OCI-LY7 (cell line): ENCODE measurements around the gene OXLD1. TPM values are rescaled to one million over a fixed set of nuclear protein-coding genes. Genes with fewer than 3 reads are reported as not detected.

Source experiments
- BruUV-seq: library from RNA; stranded (reverse); fragments of 400-500 nt; replicated peaks from 2 replicates; lab custom pipeline; 2021; lab: Mats Ljungman, UMichigan
- CTCF ChIA-PET: fragments of 300-600 bp; sonication (Branson Sonifier 250); formaldehyde crosslinking; loops from one replicate; lab custom pipeline; 2022; ENCODE audit warnings: antibody characterized with exemption; ENCODE audit not compliant: unreplicated experiment; lab: Charles Lee
- POLR2A ChIA-PET: fragments of 300-600 bp; sonication (Branson Sonifier 250); formaldehyde crosslinking; loops from one replicate; lab custom pipeline; 2022; ENCODE audit warnings: antibody characterized with exemption; lab: Charles Lee
- DNase-seq: peaks from one replicate; pipeline ENCODE4 v3.0.0-alpha.2; 2015; ENCODE audit warnings: low spot score
- H2AFZ ChIP-seq: fragments of 200-600 bp; sonication (generic), shearing (Covaris generic); 2 replicates; pipeline ENCODE4 v1.6.1; 2014; ENCODE audit warnings: mild to moderate bottlenecking, antibody characterized with exemption, low read length, moderate library complexity
- H3K27ac ChIP-seq: fragments of 200-600 bp; sonication (generic); 2 replicates; pipeline ENCODE4 v1.5.1; 2014; ENCODE audit warnings: mixed run types, low read depth, mild to moderate bottlenecking, moderate library complexity, low read length, inconsistent platforms; ENCODE audit not compliant: poor library complexity, severe bottlenecking
- H3K36me3 ChIP-seq: fragments of 200-600 bp; sonication (generic); 2 replicates; pipeline ENCODE4 v1.6.1; 2014; ENCODE audit warnings: mild to moderate bottlenecking, antibody characterized with exemption, low read length, moderate library complexity, mixed read lengths; ENCODE audit not compliant: insufficient read depth
- H3K4me1 ChIP-seq: fragments of 200-600 bp; sonication (generic); 2 replicates; pipeline ENCODE4 v1.5.1; 2014; ENCODE audit warnings: mild to moderate bottlenecking, low read length; ENCODE audit not compliant: insufficient read depth, poor library complexity, severe bottlenecking
- H3K4me2 ChIP-seq: fragments of 200-600 bp; sonication (generic); 2 replicates; pipeline ENCODE4 v1.6.1; 2014; ENCODE audit warnings: mild to moderate bottlenecking, low read length
- H3K4me3 ChIP-seq: fragments of 200-600 bp; sonication (generic); 2 replicates; pipeline ENCODE4 v1.5.1; 2014; ENCODE audit warnings: mild to moderate bottlenecking, low read depth, low read length; ENCODE audit not compliant: poor library complexity, severe bottlenecking
- H3K79me2 ChIP-seq: fragments of 200-600 bp; sonication (generic); 2 replicates; pipeline ENCODE4 v1.6.1; 2016; ENCODE audit warnings: low read depth, mild to moderate bottlenecking, low read length, moderate library complexity, mixed read lengths; ENCODE audit not compliant: insufficient read depth
- H3K9me2 ChIP-seq: fragments of 200-600 bp; sonication (generic); 2 replicates; pipeline ENCODE4 v1.6.1; 2016; ENCODE audit warnings: mild to moderate bottlenecking, low read length, mixed read lengths; ENCODE audit not compliant: insufficient read depth
- H3K9me3 ChIP-seq: fragments of 200-600 bp; sonication (generic); 2 replicates; pipeline ENCODE4 v1.6.1; 2014; ENCODE audit warnings: mild to moderate bottlenecking, mixed run types, low read length, mixed read lengths
- H4K20me1 ChIP-seq: fragments of 200-600 bp; sonication (generic); 2 replicates; pipeline ENCODE4 v1.6.1; 2014; ENCODE audit warnings: mild to moderate bottlenecking, antibody characterized with exemption, low read length, moderate library complexity, mixed read lengths; ENCODE audit not compliant: insufficient read depth
- EZH2phosphoT487 ChIP-seq: fragments of 200-600 bp; sonication (generic); IDR thresholded peaks from 2 replicates; pipeline ENCODE4 v1.6.1; 2018; ENCODE audit warnings: low read depth, borderline replicate concordance, mild to moderate bottlenecking, mixed run types, antibody characterized with exemption, low read length, moderate library complexity, mixed read lengths
- intact Hi-C: fragments of 100-400 bp; cut with micrococcal nuclease; formaldehyde crosslinking; loops from one replicate; pipeline ENCODE4 v1.10.0; 2022; ENCODE audit not compliant: unreplicated experiment
- microRNA-seq: library from miRNA; unstranded; fragments of <30 nt; microRNA quantifications from one replicate; pipeline ENCODE4 v1.2.0, GENCODE V29; 2022; ENCODE audit warnings: borderline replicate concordance
- small RNA-seq: library from RNA; depleted of rRNA; stranded (forward); fragments of <200 nt; gene quantifications from one replicate; pipeline ENCODE3, GENCODE V24; 2014
- total RNA-seq, 2 experiments: library from RNA; depleted of rRNA in 1 of 2; stranded (reverse); fragments of >200 nt in 1 of 2; shearing (Covaris generic) in 1 of 2; gene quantifications; 2 replicates each; pipeline ENCODE4 v1.2.3, GENCODE V29; 2014 to 2022
- TF ChIP-seq, protein P1 (sequence below): fragments of 200-600 bp; sonication (generic); conservative IDR thresholded peaks from 2 replicates; pipeline ENCODE4 v1.5.1; 2014; ENCODE audit warnings: mild to moderate bottlenecking, antibody characterized with exemption, low read length, moderate library complexity, mixed read lengths

Gene OXLD1
- total RNA-seq, 2 experiments from 2014 or later: 116 to 151 TPM

DNA sequence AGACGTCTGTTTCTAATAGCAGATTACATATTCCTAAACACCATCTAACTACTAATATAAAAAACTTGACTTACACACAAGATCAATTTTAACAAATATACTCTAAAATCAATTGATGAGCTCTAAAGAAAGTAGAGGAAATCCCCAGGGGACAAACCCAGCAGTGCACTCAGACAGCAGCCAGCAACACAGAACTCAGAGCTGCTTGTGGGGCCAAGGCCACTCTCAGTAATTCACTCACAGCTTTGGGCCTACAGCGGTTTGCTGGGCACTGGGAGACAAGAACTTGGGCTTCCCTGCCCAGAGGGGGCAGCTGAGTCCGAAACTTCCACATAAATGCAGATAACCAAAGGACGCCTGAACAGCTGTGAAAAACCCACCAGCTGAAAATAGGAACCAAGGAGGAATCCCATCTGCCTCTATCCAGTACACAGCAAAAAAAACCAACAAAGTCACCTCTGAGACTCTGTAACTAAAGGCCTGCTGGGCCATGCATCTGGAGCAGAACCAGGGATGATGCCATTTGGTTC lies 50.9 kb downstream of the OXLD1 start:
- no peak overlapping the region for H3K4me3 ChIP-seq
- no peak overlapping the region for H3K27ac ChIP-seq
- no peaks in the 10 kb centered on the region for H3K9me2 ChIP-seq
- H3K79me2 ChIP-seq: peaks cover 14% of the 10 kb centered on the region; the same call in 1 of the 2 replicates
- peaks cover 87% of the 10 kb centered on the region for H3K36me3 ChIP-seq
- TF ChIP-seq EZH2phosphoT487: no peak
- TF ChIP-seq, protein P1, sequence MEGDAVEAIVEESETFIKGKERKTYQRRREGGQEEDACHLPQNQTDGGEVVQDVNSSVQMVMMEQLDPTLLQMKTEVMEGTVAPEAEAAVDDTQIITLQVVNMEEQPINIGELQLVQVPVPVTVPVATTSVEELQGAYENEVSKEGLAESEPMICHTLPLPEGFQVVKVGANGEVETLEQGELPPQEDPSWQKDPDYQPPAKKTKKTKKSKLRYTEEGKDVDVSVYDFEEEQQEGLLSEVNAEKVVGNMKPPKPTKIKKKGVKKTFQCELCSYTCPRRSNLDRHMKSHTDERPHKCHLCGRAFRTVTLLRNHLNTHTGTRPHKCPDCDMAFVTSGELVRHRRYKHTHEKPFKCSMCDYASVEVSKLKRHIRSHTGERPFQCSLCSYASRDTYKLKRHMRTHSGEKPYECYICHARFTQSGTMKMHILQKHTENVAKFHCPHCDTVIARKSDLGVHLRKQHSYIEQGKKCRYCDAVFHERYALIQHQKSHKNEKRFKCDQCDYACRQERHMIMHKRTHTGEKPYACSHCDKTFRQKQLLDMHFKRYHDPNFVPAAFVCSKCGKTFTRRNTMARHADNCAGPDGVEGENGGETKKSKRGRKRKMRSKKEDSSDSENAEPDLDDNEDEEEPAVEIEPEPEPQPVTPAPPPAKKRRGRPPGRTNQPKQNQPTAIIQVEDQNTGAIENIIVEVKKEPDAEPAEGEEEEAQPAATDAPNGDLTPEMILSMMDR: no peak
- H3K4me1 ChIP-seq: no peaks in the 10 kb centered on the region
- CTCF ChIA-PET: no interaction called here
- intact Hi-C loops: no loop called here
- no peak overlapping the region for H3K4me2 ChIP-seq
- no peaks in the 10 kb centered on the region for H3K9me3 ChIP-seq
- BruUV-seq: no TSS peak
- no peak overlapping the region for H2AFZ ChIP-seq
- H4K20me1 ChIP-seq: no peaks in the 10 kb centered on the region
- no peak for DNase-seq
- POLR2A ChIA-PET: interaction anchor here (0.8 kb wide), 1 partner anchor 17 kb away, joined by 3 read pairs; no protein-coding TSS in a partner anchor

Small RNAs within 50 kb of the gene (microRNA-seq; reads per million reads assigned to microRNA genes)
- 4.5 reads per million for gene MIR6786

Small RNAs within 50 kb of the gene (small RNA-seq; reads per million reads assigned to genes)
- not detected for gene MIR6786

Other genes with a start within 250 kb of the OXLD1 start
- gene ACTG1, start 153.8 kb downstream of the OXLD1 start, total RNA-seq (2014; rRNA removed; shearing (Covaris generic)): 2,245 and 2,707 TPM in 2 replicates
- 2,459 and 2,894 TPM in 2 replicates for gene ACTG1, start 153.8 kb downstream of the OXLD1 start, total RNA-seq (2022)
- gene FSCN2, start 138.2 kb downstream of the OXLD1 start, total RNA-seq (2014; rRNA removed; shearing (Covaris generic)): 1.3 and 1.6 TPM in 2 replicates
- 4.3 and 6.7 TPM in 2 replicates for gene FSCN2, start 138.2 kb downstream of the OXLD1 start, total RNA-seq (2022)
- 51.1 and 65.2 TPM in 2 replicates for gene FAAP100, start 114.3 kb downstream of the OXLD1 start, total RNA-seq (2014; rRNA removed; shearing (Covaris generic))
- 64.4 and 74.2 TPM in 2 replicates for gene FAAP100, start 114.3 kb downstream of the OXLD1 start, total RNA-seq (2022)
- 59.4 and 69.6 TPM in 2 replicates for gene NPLOC4, start 29.5 kb downstream of the OXLD1 start, total RNA-seq (2014; rRNA removed; shearing (Covaris generic))
- gene NPLOC4, start 29.5 kb downstream of the OXLD1 start, total RNA-seq (2022): 118 and 119 TPM in 2 replicates
- gene TSPAN10, start 29.4 kb downstream of the OXLD1 start, total RNA-seq (2014; rRNA removed; shearing (Covaris generic)): 0.95 and 1.3 TPM in 2 replicates
- gene TSPAN10, start 29.4 kb downstream of the OXLD1 start, total RNA-seq (2022): 1.7 and 2.4 TPM in 2 replicates
- not detected in 2 replicates for gene PDE6G, start 10.1 kb downstream of the OXLD1 start, total RNA-seq (2014; rRNA removed; shearing (Covaris generic))
- gene PDE6G, start 10.1 kb downstream of the OXLD1 start, total RNA-seq (2022): 0.44 TPM in 1 of 2 replicates, not detected in the other
- 39.4 and 39.9 TPM in 2 replicates for gene CCDC137, start 132 bp upstream of the OXLD1 start, total RNA-seq (2014; rRNA removed; shearing (Covaris generic))
- gene CCDC137, start 132 bp upstream of the OXLD1 start, total RNA-seq (2022): 61.1 and 61.4 TPM in 2 replicates
- 86.1 and 86.4 TPM in 2 replicates for gene ARL16, start 17.2 kb upstream of the OXLD1 start, total RNA-seq (2014; rRNA removed; shearing (Covaris generic))
- gene ARL16, start 17.2 kb upstream of the OXLD1 start, total RNA-seq (2022): 49.8 and 52.2 TPM in 2 replicates
- gene HGS, start 17.4 kb upstream of the OXLD1 start, total RNA-seq (2014; rRNA removed; shearing (Covaris generic)): 120 and 162 TPM in 2 replicates
- 175 and 219 TPM in 2 replicates for gene HGS, start 17.4 kb upstream of the OXLD1 start, total RNA-seq (2022)
- 49.8 and 67.2 TPM in 2 replicates for gene MRPL12, start 36.8 kb upstream of the OXLD1 start, total RNA-seq (2014; rRNA removed; shearing (Covaris generic))
- gene MRPL12, start 36.8 kb upstream of the OXLD1 start, total RNA-seq (2022): 143 and 189 TPM in 2 replicates
- gene SLC25A10, start 45.7 kb upstream of the OXLD1 start, total RNA-seq (2014; rRNA removed; shearing (Covaris generic)): 46.3 and 46.9 TPM in 2 replicates
- 41.3 and 45.6 TPM in 2 replicates for gene SLC25A10, start 45.7 kb upstream of the OXLD1 start, total RNA-seq (2022)
- not detected in 2 replicates for gene GCGR, start 137.5 kb upstream of the OXLD1 start, total RNA-seq (2014; rRNA removed; shearing (Covaris generic))
- gene GCGR, start 137.5 kb upstream of the OXLD1 start, total RNA-seq (2022): not detected in 2 replicates
- gene MCRIP1, start 166.7 kb upstream of the OXLD1 start, total RNA-seq (2014; rRNA removed; shearing (Covaris generic)): 249 and 288 TPM in 2 replicates
- 170 and 180 TPM in 2 replicates for gene MCRIP1, start 166.7 kb upstream of the OXLD1 start, total RNA-seq (2022)
- not detected in 2 replicates for gene PPP1R27, start 168.4 kb upstream of the OXLD1 start, total RNA-seq (2014; rRNA removed; shearing (Covaris generic))
- not detected in 2 replicates for gene PPP1R27, start 168.4 kb upstream of the OXLD1 start, total RNA-seq (2022)
- gene P4HB, start 193.9 kb upstream of the OXLD1 start, total RNA-seq (2014; rRNA removed; shearing (Covaris generic)): 388 and 393 TPM in 2 replicates
- gene P4HB, start 193.9 kb upstream of the OXLD1 start, total RNA-seq (2022): 502 and 577 TPM in 2 replicates
- 233 and 265 TPM in 2 replicates for gene ARHGDIA, start 204.7 kb upstream of the OXLD1 start, total RNA-seq (2014; rRNA removed; shearing (Covaris generic))
- 663 and 715 TPM in 2 replicates for gene ARHGDIA, start 204.7 kb upstream of the OXLD1 start, total RNA-seq (2022)
- gene ALYREF, start 225.0 kb upstream of the OXLD1 start, total RNA-seq (2014; rRNA removed; shearing (Covaris generic)): 474 and 621 TPM in 2 replicates
- gene ALYREF, start 225.0 kb upstream of the OXLD1 start, total RNA-seq (2022): 377 and 431 TPM in 2 replicates
- 265 and 315 TPM in 2 replicates for gene ANAPC11, start 225.1 kb upstream of the OXLD1 start, total RNA-seq (2014; rRNA removed; shearing (Covaris generic))
- 225 and 227 TPM in 2 replicates for gene ANAPC11, start 225.1 kb upstream of the OXLD1 start, total RNA-seq (2022)
- gene NPB, start 235.6 kb upstream of the OXLD1 start, total RNA-seq (2014; rRNA removed; shearing (Covaris generic)): 3.2 and 3.9 TPM in 2 replicates
- gene NPB, start 235.6 kb upstream of the OXLD1 start, total RNA-seq (2022): 2.5 and 2.8 TPM in 2 replicates
- gene PCYT2, start 244.8 kb upstream of the OXLD1 start, total RNA-seq (2014; rRNA removed; shearing (Covaris generic)): 70.1 and 70.4 TPM in 2 replicates
- gene PCYT2, start 244.8 kb upstream of the OXLD1 start, total RNA-seq (2022): 104 and 108 TPM in 2 replicates